NT2/D1 (cell line): ENCODE results near the gene ARGLU1.

ENCODE experiments used
- DNase-seq: peaks from one replicate; pipeline ENCODE4 v3.0.0-alpha.2; 2011; ENCODE audit warnings: low read depth, low spot score
- H3K27me3 ChIP-seq: 2 replicates; pipeline ENCODE4 v1.6.0; 2011; ENCODE audit warnings: mild to moderate bottlenecking; ENCODE audit not compliant: insufficient read length, insufficient read depth
- H3K36me3 ChIP-seq: 2 replicates; pipeline ENCODE4 v1.6.1; 2011; ENCODE audit warnings: mild to moderate bottlenecking, low read length, mixed read lengths; ENCODE audit not compliant: insufficient read depth, insufficient read length
- H3K4me1 ChIP-seq: 2 replicates; pipeline ENCODE4 v1.5.1; 2011; ENCODE audit not compliant: insufficient read depth, insufficient read length
- H3K4me3 ChIP-seq: 2 replicates; pipeline ENCODE4 v1.5.1; 2011; ENCODE audit warnings: low read depth; ENCODE audit not compliant: insufficient read length
- H3K9ac ChIP-seq: 2 replicates; pipeline ENCODE4 v1.6.0; 2011; ENCODE audit warnings: low read depth; ENCODE audit not compliant: insufficient read length
- H3K9me3 ChIP-seq: 2 replicates; pipeline ENCODE4 v1.5.1; 2011; ENCODE audit warnings: mild to moderate bottlenecking, low read length; ENCODE audit not compliant: insufficient read depth
- SUZ12 ChIP-seq: IDR thresholded peaks from 2 replicates; pipeline ENCODE4 v1.6.1; 2011; ENCODE audit not compliant: insufficient read length, insufficient read depth; ENCODE audit errors: extremely low read depth
- YY1 ChIP-seq: IDR thresholded peaks from 2 replicates; pipeline ENCODE4 v1.6.1; 2011; ENCODE audit not compliant: insufficient read length, insufficient read depth
- ZNF274 ChIP-seq: IDR thresholded peaks from 2 replicates; pipeline ENCODE4 v1.6.1; 2011; ENCODE audit warnings: mild to moderate bottlenecking, low read depth, low read length

ARGLU1 gene

DNA sequence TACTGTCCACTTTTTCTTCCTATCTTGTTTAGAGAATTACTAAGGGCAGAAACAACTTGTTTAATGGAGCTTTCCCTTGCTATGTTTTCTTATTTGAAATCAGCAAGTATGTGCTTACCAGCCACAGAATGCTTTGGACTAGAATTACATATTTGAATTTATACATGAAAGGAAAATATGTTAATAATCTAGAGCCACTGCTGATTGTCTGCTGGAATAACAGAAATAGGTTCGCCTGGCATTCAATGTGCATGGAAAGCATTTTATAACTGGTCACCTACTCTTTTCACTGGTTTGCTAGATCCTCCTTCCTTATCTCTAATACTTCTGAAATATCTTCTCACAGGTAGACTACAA, 40.5 kb downstream of the ARGLU1 start:
- H3K4me1 ChIP-seq: peaks cover 3% of the 10 kb centered on the region
- no peaks in the 10 kb centered on the region for H3K9me3 ChIP-seq
- H3K27me3 ChIP-seq: no peaks in the 10 kb centered on the region
- no peak for TF ChIP-seq SUZ12
- TF ChIP-seq ZNF274: no peak
- no peak for TF ChIP-seq YY1
- no peak overlapping the region for H3K9ac ChIP-seq
- DNase-seq: no peak
- no peak overlapping the region for H3K4me3 ChIP-seq
- H3K36me3 ChIP-seq: peaks cover 23% of the 10 kb centered on the region

DNA sequence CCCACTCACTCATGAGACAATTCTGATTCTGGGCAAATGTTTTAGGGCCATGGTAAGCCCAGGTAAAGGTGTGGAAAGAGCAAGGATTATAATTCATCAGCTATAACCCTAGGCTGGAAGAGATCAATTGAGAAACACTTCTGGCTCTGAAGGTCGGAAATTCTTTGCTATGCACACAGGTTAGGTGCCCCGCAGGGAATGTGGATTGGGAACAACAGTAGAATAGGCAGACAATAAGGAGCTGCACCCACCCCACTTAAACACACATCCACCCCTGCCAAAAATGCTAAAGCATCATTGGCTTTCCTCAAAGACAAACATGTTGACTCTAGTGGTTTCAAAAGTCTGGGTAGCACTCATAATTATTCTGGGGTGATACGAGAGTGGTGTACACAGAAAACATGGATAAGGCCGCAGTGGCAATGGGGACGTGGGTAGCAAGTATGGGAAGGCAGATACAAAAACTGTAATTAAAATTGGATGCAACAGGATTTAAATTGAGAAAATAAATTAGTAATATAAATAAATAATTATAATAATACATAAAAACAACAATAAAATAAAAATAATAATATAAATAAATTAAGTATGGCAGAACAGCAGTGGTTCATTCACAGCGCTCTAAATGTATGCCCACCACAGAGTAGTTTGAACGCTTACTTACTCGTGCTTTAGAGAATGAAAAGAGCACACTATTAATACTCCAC, 41.0 kb downstream of the ARGLU1 start:
- Histone ChIP-seq H3K4me1 (peaks cover 3% of the 10 kb centered on the region), H3K36me3 (peaks cover 23% of the 10 kb centered on the region), H3K27me3 (no peaks in the 10 kb centered on the region), H3K4me3 (no peak overlapping the region), H3K9me3 (no peaks in the 10 kb centered on the region), H3K9ac (no peak overlapping the region)
- no peak for DNase-seq
- TF ChIP-seq YY1: no peak
- no peak for TF ChIP-seq SUZ12
- TF ChIP-seq ZNF274: no peak

DNA sequence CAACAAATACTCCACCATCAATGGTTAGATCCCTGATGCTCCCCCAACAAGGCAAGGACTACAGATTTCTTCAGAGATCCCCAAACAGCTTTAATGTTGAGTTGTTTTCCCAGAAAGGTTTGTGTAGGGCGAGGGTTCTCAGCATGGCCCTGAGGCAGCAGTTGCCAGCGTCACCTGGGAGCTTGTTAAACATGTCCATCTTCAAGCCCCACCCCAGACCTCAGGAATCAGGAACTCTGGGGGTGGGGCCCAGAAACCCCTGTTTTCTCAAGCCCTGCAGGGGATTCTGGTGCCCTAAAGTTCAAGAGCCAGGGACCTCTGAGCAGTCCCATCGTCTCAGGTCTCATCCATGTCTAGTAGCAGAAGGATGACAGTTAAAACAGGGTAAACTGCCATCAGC, 42.1 kb downstream of the ARGLU1 start:
- Histone ChIP-seq H3K4me3 (no peak overlapping the region), H3K9me3 (no peaks in the 10 kb centered on the region), H3K27me3 (no peaks in the 10 kb centered on the region), H3K36me3 (peaks cover 23% of the 10 kb centered on the region), H3K9ac (no peak overlapping the region), H3K4me1 (peaks cover under 1% of the 10 kb centered on the region)
- no peak for DNase-seq
- TF ChIP-seq SUZ12 (no peak), YY1 (no peak), ZNF274 (no peak)

DNA sequence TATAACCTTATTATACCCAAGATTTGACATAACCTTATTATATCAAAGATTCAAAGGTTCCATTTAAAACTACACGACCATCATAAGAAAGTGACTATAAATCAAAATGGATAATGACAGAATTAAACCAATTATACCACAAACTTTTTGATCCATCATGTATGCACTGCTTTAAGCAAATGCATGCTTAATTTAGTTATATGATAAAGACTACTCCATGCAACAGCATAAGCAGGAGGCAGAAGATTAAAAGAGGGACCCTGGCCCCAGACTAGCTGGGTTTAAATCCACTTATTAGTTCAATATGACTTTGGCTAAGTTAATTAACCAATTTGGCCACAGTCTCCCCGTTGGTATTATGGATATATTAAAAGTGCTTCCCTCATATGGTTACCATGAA, 43.8 kb downstream of the ARGLU1 start:
- H3K9me3 ChIP-seq: no peaks in the 10 kb centered on the region
- no peak for DNase-seq
- H3K27me3 ChIP-seq: no peaks in the 10 kb centered on the region
- no peak overlapping the region for H3K4me3 ChIP-seq
- H3K4me1 ChIP-seq: no peaks in the 10 kb centered on the region
- H3K36me3 ChIP-seq: peaks cover 23% of the 10 kb centered on the region
- no peak for TF ChIP-seq ZNF274
- H3K9ac ChIP-seq: no peak overlapping the region

DNA sequence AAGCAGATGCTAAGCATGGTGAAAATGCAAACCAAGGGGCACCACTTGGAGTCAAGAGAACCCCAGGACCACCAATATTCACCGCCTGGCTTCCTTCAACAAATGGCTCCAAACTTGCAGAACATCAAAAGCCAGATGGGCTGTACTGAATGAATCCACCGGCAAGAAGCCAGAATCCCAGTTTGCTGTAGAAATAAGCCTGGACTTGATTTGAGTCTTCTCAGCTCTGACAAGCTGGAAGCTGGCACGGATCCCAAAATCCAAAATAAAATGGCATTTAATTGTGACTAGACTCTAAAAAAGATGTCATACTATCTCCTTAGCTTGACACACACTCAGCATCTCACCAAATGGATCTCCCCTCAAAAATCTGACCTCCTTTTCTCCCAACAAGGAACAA, 44.4 kb downstream of the ARGLU1 start:
- H3K27me3 ChIP-seq: no peaks in the 10 kb centered on the region
- TF ChIP-seq ZNF274: no peak
- no peak for TF ChIP-seq SUZ12
- TF ChIP-seq YY1: no peak
- no peak overlapping the region for H3K4me3 ChIP-seq
- no peaks in the 10 kb centered on the region for H3K9me3 ChIP-seq
- H3K4me1 ChIP-seq: no peaks in the 10 kb centered on the region
- peaks cover 27% of the 10 kb centered on the region for H3K36me3 ChIP-seq
- DNase-seq: no peak
- H3K9ac ChIP-seq: no peak overlapping the region

DNA sequence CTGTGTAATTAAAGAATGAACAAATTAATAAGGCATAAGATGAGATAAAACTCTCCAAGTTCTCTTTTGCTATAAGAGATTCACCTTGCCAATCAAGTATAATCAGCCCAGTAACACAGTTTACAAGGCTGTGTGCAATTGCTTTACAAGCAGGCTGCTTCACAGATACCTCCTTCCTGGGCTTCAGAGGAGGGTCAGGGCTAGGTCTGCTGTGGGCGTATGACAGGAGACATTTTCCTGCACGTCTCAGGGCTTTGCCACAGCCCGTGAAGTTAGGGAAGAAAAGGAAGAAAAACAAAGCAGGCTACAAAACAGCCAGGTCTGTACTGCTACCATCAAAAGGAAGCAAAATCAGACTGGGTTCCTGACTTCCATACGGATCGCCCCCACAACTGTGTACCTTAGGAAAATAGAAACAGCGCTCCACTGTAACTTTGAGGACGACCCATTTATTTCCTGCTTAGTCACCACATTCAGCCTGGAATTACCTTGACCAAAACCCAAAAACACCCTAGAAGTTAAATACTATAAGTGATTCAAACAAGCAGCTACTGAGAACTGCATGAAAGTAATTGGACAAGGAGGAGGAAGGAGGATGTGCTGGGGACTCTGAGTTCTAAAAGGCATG, 44.9 kb downstream of the ARGLU1 start:
- Histone ChIP-seq H3K9ac (no peak overlapping the region), H3K9me3 (no peaks in the 10 kb centered on the region), H3K4me1 (no peaks in the 10 kb centered on the region), H3K27me3 (no peaks in the 10 kb centered on the region), H3K36me3 (peaks cover 28% of the 10 kb centered on the region), H3K4me3 (no peak overlapping the region)
- TF ChIP-seq SUZ12 (no peak), YY1 (no peak), ZNF274 (no peak)
- no peak for DNase-seq

DNA sequence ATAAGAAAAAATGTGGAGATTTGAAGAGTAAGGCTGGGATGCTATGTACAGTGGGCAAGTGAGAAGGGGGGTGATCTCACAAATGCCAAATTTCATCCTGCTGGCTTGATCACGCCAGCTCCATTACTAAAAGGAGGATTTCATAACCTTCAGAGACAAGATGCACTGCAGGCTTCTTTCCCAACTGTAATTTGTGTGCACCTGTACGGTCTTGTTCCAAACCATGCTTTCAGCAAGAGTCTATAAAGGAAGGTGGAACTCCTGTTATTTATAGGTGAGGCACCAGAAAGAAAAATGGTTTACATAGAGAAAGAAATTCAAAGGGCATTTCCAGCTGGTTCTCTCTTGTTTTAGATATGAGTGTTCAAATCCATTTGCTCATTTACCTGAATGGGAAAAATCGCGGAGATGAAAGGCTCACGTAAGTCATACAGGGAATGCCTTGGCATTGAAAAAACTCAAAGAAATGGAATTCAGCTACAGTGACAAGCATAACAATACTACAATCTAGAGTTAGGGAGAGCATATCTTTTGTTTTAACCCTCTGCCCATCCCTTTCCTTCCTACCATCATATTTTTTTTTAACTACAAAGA, 45.7 kb downstream of the ARGLU1 start:
- no peak for DNase-seq
- no peak overlapping the region for H3K4me3 ChIP-seq
- H3K9me3 ChIP-seq: no peaks in the 10 kb centered on the region
- no peaks in the 10 kb centered on the region for H3K27me3 ChIP-seq
- H3K4me1 ChIP-seq: no peaks in the 10 kb centered on the region
- H3K9ac ChIP-seq: no peak overlapping the region
- peaks cover 26% of the 10 kb centered on the region for H3K36me3 ChIP-seq
- no peak for TF ChIP-seq SUZ12
- no peak for TF ChIP-seq ZNF274
- no peak for TF ChIP-seq YY1
